HFFc6 (cell line): Measurements from ENCODE around the gene STAT2. TPM values are rescaled to one million over a fixed set of nuclear protein-coding genes. Genes with fewer than 3 reads are reported as not detected.

Experiments
- DNase-seq: peaks from one replicate; pipeline ENCODE4 v3.0.0-alpha.2; 2018
- H3K27ac Mint-ChIP-seq: 2 replicates; pipeline ENCODE4 v1.8.0; 2020; ENCODE audit warnings: mild to moderate bottlenecking, mixed read lengths
- H3K27me3 Mint-ChIP-seq: 2 replicates; pipeline ENCODE4 v1.8.0; 2021; ENCODE audit warnings: mild to moderate bottlenecking, moderate library complexity, mixed read lengths; ENCODE audit not compliant: insufficient read depth
- H3K36me3 Mint-ChIP-seq: 2 replicates; pipeline ENCODE4 v1.8.0; 2021; ENCODE audit warnings: low read depth, mixed read lengths
- H3K4me1 Mint-ChIP-seq: 2 replicates; pipeline ENCODE4 v1.8.0; 2020; ENCODE audit warnings: low read depth, mixed read lengths
- H3K4me3 Mint-ChIP-seq: 2 replicates; pipeline ENCODE4 v1.8.0; 2020; ENCODE audit warnings: mild to moderate bottlenecking, moderate library complexity, mixed read lengths
- H3K9me3 Mint-ChIP-seq: 2 replicates; pipeline ENCODE4 v1.8.0; 2020; ENCODE audit warnings: mild to moderate bottlenecking, mixed read lengths
- total RNA-seq, 6 experiments: library from RNA; stranded (reverse); fragmentation: NEBNext Ultra II Directional; extraction: Animal tissue kit (Norgen Biotek cat#: 25700); gene quantifications; 2 replicates in 1 of 6; 3 replicates in 5 of 6; pipeline ENCODE4 v1.2.3, GENCODE V29; 2021
- TF ChIP-seq, protein P1 (sequence below): fragments of 200-600 bp; sonication (generic); IDR thresholded peaks from 2 replicates; pipeline ENCODE4 v1.5.0; 2021; ENCODE audit warnings: antibody characterized with exemption, mild to moderate bottlenecking

The STAT2 gene
- total RNA-seq, 6 experiments from 2014 or later: 78.6 to 105 (median 95.2) TPM

DNA sequence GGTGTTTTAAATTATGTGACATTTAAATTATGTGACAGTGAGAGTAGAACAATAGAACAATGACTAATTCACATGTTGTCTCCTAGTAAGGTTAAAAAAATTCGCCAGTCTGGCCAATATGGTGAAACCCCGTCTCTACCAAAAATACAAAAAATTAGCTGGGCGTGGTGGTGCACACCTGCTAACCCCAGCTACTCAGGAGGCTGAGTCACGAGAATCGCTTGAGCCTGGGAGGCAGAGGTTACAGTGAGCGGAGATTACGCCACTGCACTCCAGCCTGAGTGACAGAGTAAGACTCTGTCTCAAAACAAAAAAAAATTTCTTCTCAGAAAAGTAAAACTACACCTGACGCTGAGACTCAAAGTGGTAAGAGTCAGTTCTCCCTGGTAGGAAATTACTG is 62.5 kb downstream of the STAT2 start:
- Mint-ChIP-seq H3K4me3 (0 out of 2 replicates have a peak overlapping the region, but pooled peaks have one; percentile 41), H3K36me3 (peaks cover 18% of the 10 kb centered on the region), H3K4me1 (peaks cover 48% of the 10 kb centered on the region), H3K27ac (no peak overlapping the region; the same call in 1 of the 2 replicates), H3K9me3 (no peaks in the 10 kb centered on the region), H3K27me3 (no peaks in the 10 kb centered on the region; the same call in none of the 2 replicates)
- DNase-seq: no peak
- TF ChIP-seq, protein P1, sequence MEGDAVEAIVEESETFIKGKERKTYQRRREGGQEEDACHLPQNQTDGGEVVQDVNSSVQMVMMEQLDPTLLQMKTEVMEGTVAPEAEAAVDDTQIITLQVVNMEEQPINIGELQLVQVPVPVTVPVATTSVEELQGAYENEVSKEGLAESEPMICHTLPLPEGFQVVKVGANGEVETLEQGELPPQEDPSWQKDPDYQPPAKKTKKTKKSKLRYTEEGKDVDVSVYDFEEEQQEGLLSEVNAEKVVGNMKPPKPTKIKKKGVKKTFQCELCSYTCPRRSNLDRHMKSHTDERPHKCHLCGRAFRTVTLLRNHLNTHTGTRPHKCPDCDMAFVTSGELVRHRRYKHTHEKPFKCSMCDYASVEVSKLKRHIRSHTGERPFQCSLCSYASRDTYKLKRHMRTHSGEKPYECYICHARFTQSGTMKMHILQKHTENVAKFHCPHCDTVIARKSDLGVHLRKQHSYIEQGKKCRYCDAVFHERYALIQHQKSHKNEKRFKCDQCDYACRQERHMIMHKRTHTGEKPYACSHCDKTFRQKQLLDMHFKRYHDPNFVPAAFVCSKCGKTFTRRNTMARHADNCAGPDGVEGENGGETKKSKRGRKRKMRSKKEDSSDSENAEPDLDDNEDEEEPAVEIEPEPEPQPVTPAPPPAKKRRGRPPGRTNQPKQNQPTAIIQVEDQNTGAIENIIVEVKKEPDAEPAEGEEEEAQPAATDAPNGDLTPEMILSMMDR: no peak

DNA sequence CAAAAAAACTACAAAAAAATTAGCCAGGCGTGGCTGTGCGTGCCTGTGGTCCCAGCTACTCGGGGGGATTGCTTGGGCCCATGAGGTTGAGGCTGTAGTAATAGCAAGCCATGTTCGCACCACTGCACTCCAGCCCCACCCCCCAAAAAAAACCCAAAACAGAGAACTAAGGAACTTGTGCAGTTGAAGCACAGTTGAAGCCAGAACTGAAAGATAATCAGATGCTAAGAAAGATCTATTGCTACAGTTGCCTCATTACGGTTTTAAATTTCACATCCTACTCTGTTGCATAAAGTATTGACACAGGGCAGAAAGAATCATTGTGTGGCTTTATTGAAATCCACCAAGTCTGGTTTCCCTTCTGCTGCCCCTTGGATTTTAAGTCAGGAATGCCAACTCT is 63.6 kb downstream of the STAT2 start:
- TF ChIP-seq, protein P1: no peak
- Mint-ChIP-seq H3K27me3 (no peaks in the 10 kb centered on the region; the same call in 1 of the 2 replicates), H3K4me1 (peaks cover 41% of the 10 kb centered on the region), H3K36me3 (peaks cover 18% of the 10 kb centered on the region), H3K4me3 (no peak overlapping the region), H3K27ac (no peak overlapping the region; the same call in 1 of the 2 replicates), H3K9me3 (no peaks in the 10 kb centered on the region)
- no peak for DNase-seq

DNA sequence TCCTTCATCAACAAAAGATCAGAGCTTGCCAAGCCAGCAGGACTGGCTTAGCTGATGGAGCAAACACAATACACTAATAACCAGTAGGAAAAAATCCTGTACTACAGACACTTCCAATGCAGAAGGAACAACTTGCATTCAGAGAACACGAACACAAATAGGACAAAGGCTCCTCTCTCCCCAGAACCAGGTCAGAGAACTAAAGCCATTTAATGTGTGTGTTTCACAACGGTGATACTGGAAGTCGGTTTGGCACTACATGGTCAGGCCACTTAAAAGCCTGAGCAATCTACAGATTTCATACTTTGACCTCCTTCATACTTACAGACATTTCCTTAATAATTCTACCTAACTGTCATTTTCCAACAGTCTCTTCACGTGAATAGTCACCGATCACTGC is 66.1 kb downstream of the STAT2 start:
- TF ChIP-seq, protein P1: no peak
- Mint-ChIP-seq H3K27ac (no peak overlapping the region), H3K9me3 (no peaks in the 10 kb centered on the region), H3K4me1 (peaks cover 28% of the 10 kb centered on the region), H3K36me3 (peaks cover 18% of the 10 kb centered on the region), H3K4me3 (no peak overlapping the region), H3K27me3 (no peaks in the 10 kb centered on the region)
- no peak for DNase-seq

Other genes with a start within 250 kb of the STAT2 start
- gene RPL41, start 243.5 kb downstream of the STAT2 start, total RNA-seq: 1,000 to 10,000 TPM; 2,722 to 3,464 (median 3,292) TPM
- 1 to 10 TPM; 3.3 to 4.7 (median 3.8) TPM for gene ZC3H10, start 241.8 kb downstream of the STAT2 start, total RNA-seq
- gene ESYT1, start 231.8 kb downstream of the STAT2 start, total RNA-seq: 100 to 1,000 TPM; 136 to 174 (median 151) TPM
- 100 to 1,000 TPM in 5 of 6 experiments, 10 to 100 TPM in 1; 84.5 to 119 (median 108) TPM for gene MYL6B, start 207.5 kb downstream of the STAT2 start, total RNA-seq
- 1,000 to 10,000 TPM; 2,668 to 3,384 (median 3,141) TPM for gene MYL6, start 201.7 kb downstream of the STAT2 start, total RNA-seq
- 10 to 100 TPM; 72.1 to 99.8 (median 87.1) TPM for gene SMARCC2, start 170.6 kb downstream of the STAT2 start, total RNA-seq
- 100 to 1,000 TPM in 1 of 6 experiments, 10 to 100 TPM in 5; 65.9 to 103 (median 71.2) TPM for gene RNF41, start 138.2 kb downstream of the STAT2 start, total RNA-seq
- gene NABP2, start 135.8 kb downstream of the STAT2 start, total RNA-seq: 10 to 100 TPM; 46.8 to 53.6 (median 49.4) TPM
- gene SLC39A5, start 130.1 kb downstream of the STAT2 start, total RNA-seq: under 1 TPM in 1 of 6 experiments, not detected in 5; 0.10 TPM
- gene ANKRD52, start 101.7 kb downstream of the STAT2 start, total RNA-seq: 10 to 100 TPM; 57.9 to 87.8 (median 68.6) TPM
- gene COQ10A, start 93.2 kb downstream of the STAT2 start, total RNA-seq: 10 to 100 TPM in 1 of 6 experiments, 1 to 10 TPM in 5; 6.4 to 10.7 (median 8.2) TPM
- gene CS, start 59.8 kb downstream of the STAT2 start, total RNA-seq: 100 to 1,000 TPM; 196 to 247 (median 232) TPM
- 100 to 1,000 TPM; 177 to 275 (median 188) TPM for gene CNPY2, start 44.1 kb downstream of the STAT2 start, total RNA-seq
- 10 to 100 TPM in 5 of 6 experiments, 1 to 10 TPM in 1; 9.0 to 16.7 (median 14.6) TPM for gene PAN2, start 26.1 kb downstream of the STAT2 start, total RNA-seq
- under 1 TPM in 1 of 6 experiments, not detected in 5; 0.38 TPM for gene IL23A, start 21.2 kb downstream of the STAT2 start, total RNA-seq
- not detected for gene APOF, start 2.8 kb upstream of the STAT2 start, total RNA-seq
- gene TIMELESS, start 89.3 kb upstream of the STAT2 start, total RNA-seq: 10 to 100 TPM; 10.4 to 23.1 (median 21.3) TPM
- gene MIP, start 94.5 kb upstream of the STAT2 start, total RNA-seq: under 1 TPM in 1 of 6 experiments, not detected in 5; 0.28 TPM
- 1 to 10 TPM; 2.4 to 2.9 (median 2.5) TPM for gene SPRYD4, start 108.5 kb upstream of the STAT2 start, total RNA-seq
- gene GLS2, start 128.1 kb upstream of the STAT2 start, total RNA-seq: not detected
- 10 to 100 TPM; 77.0 to 83.2 (median 81.7) TPM for gene RBMS2, start 161.7 kb upstream of the STAT2 start, total RNA-seq